HEK293 (cell line): ENCODE data around the gene ETHE1.

Experiments
- CTCF ChIP-seq: fragments of 450-650 bp; formaldehyde crosslinking; IDR thresholded peaks from 2 replicates; pipeline ENCODE4 v1.5.1; 2016; ENCODE audit warnings: missing biosample characterization, missing genetic modification characterization
- SP2 ChIP-seq: fragments of 450-650 bp; formaldehyde crosslinking; IDR thresholded peaks from 2 replicates; pipeline ENCODE4 v1.5.1; 2016; ENCODE audit warnings: missing biosample characterization, missing genetic modification characterization
- ZNF10 ChIP-seq: fragments of 450-650 bp; formaldehyde crosslinking; IDR thresholded peaks from 2 replicates; pipeline ENCODE4 v1.5.1; 2017; ENCODE audit warnings: missing biosample characterization, missing genetic modification characterization
- ZNF114 ChIP-seq: fragments of 450-650 bp; formaldehyde crosslinking; IDR thresholded peaks from 2 replicates; pipeline ENCODE4 v1.5.0; 2017; ENCODE audit warnings: missing biosample characterization, missing genetic modification characterization
- ZNF302 ChIP-seq: fragments of 450-650 bp; formaldehyde crosslinking; IDR thresholded peaks from 2 replicates; pipeline ENCODE4 v1.5.1; 2016; ENCODE audit warnings: missing biosample characterization, missing genetic modification characterization, low read depth
- ZNF391 ChIP-seq: fragments of 450-650 bp; formaldehyde crosslinking; IDR thresholded peaks from 2 replicates; pipeline ENCODE4 v1.5.1; 2016; ENCODE audit warnings: low read depth, missing biosample characterization, missing genetic modification characterization, borderline replicate concordance
- ZNF518A ChIP-seq: fragments of 450-650 bp; formaldehyde crosslinking; conservative IDR thresholded peaks from 2 replicates; pipeline ENCODE4 v1.5.1; 2016; ENCODE audit warnings: low read depth, missing biosample characterization, missing genetic modification characterization
- ZNF830 ChIP-seq: fragments of 450-650 bp; IDR thresholded peaks from 2 replicates; pipeline ENCODE4 v1.5.0; 2018; ENCODE audit warnings: missing biosample characterization, missing genetic modification characterization, low read depth, mild to moderate bottlenecking, moderate library complexity
- ZSCAN4 ChIP-seq: fragments of 450-650 bp; formaldehyde crosslinking; IDR thresholded peaks from 2 replicates; pipeline ENCODE4 v1.5.1; 2017; ENCODE audit warnings: missing biosample characterization, missing genetic modification characterization

GRCh38 chr19:43552198-43552450 is 25.1 kb upstream of the ETHE1 start:
- no peak for TF ChIP-seq CTCF (tag by site-specific recombination)
- TF ChIP-seq SP2, result no peak
- no peak for TF ChIP-seq ZNF10 (tag by site-specific recombination)
- TF ChIP-seq ZSCAN4, result no peak
- no peak for TF ChIP-seq ZNF302
- no peak for TF ChIP-seq ZNF114
- TF ChIP-seq ZNF518A, result no peak
- no peak for TF ChIP-seq ZNF830 (tag by site-specific recombination)
- TF ChIP-seq ZNF391 (tag by site-specific recombination), result no peak
